Activated CD4-positive, alpha-beta memory T cell treated with anti-CD3 and anti-CD28 coated beads for 36 hours (primary cell): ENCODE measurements around the gene FLT1. TPM values are rescaled to one million over a fixed set of nuclear protein-coding genes. Genes with fewer than 3 reads are reported as not detected.
A peak's percentile ranks its signal among the peaks of the same experiment; 100 is the strongest.

ENCODE experiments used
- CTCF ChIA-PET: fragments of 350-600 bp; sonication (Branson Sonifier 250); formaldehyde crosslinking; loops from one replicate; lab custom pipeline; 2021; ENCODE audit warnings: antibody characterized with exemption, inconsistent platforms; lab: Charles Lee
- POLR2A ChIA-PET: fragments of 350-600 bp; sonication (Branson Sonifier 250); formaldehyde crosslinking; loops from one replicate; lab custom pipeline; 2021; ENCODE audit warnings: antibody characterized with exemption; lab: Charles Lee
- DNase-seq: peaks from one replicate; pipeline ENCODE4 v3.0.0-alpha.2; 2020
- H3K27ac Mint-ChIP-seq: one replicate; pipeline ENCODE4 v1.8.0; 2021; ENCODE audit warnings: mixed read lengths
- H3K27me3 Mint-ChIP-seq: one replicate; pipeline ENCODE4 v1.8.0; 2021; ENCODE audit warnings: mixed read lengths
- H3K36me3 Mint-ChIP-seq: one replicate; pipeline ENCODE4 v1.8.0; 2021; ENCODE audit warnings: mixed read lengths
- H3K4me1 Mint-ChIP-seq: one replicate; pipeline ENCODE4 v1.8.0; 2021; ENCODE audit warnings: low read depth, mixed read lengths
- H3K4me3 Mint-ChIP-seq: one replicate; pipeline ENCODE4 v1.8.0; 2021; ENCODE audit warnings: mild to moderate bottlenecking, mixed read lengths
- H3K9me3 Mint-ChIP-seq: one replicate; pipeline ENCODE4 v1.8.0; 2021; ENCODE audit warnings: mixed read lengths
- intact Hi-C: fragments of 100-400 bp; cut with micrococcal nuclease; formaldehyde crosslinking; loops from one replicate; pipeline ENCODE4 v1.15.1; 2023
- total RNA-seq, 2 experiments: library from RNA; stranded (reverse); gene quantifications; one replicate each; pipeline ENCODE4 v1.2.3, GENCODE V29; 2021

The FLT1 gene
- total RNA-seq, 2 experiments from 2014 or later, result 17.2 to 19.5 TPM

DNA sequence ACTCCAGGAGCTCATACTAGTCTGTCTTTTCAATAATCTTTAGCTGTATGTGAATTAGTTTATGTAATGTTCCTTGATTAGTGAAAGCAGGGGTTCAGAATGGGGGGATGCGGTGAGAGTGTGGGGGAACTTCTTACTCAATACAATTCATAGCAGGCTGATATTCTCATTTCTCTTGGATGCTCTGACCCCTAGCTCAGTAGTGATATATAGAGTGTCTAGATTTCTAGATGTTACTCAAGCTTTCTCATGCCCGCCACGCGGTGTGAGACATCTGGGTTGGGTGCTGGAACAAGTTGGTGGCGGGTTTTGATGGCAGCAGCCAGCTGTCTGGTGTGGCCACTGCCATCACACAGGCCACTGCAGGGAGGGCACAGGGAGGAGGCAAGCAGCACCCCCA lies 39.3 kb upstream of the FLT1 start:
- Mint-ChIP-seq H3K9me3 (no peaks in the 10 kb centered on the region), H3K36me3 (no peaks in the 10 kb centered on the region), H3K27ac (no peak overlapping the region), H3K4me3 (no peak overlapping the region), H3K27me3 (peaks cover 36% of the 10 kb centered on the region), H3K4me1 (peaks cover 8% of the 10 kb centered on the region)
- DNase-seq, result peak; percentile 53
- intact Hi-C loops, result no loop called here
- ChIA-PET CTCF (interaction anchor here (0.8 to 1.2 kb wide), 3 partner anchors 9 to 76 kb away, joined by 3 to 5 read pairs (median 3); no protein-coding TSS in a partner anchor), POLR2A (interaction anchor here (1.3 kb wide), 1 partner anchor 125 kb away, joined by 4 read pairs; the partner anchor contains the start of gene POMP)

DNA sequence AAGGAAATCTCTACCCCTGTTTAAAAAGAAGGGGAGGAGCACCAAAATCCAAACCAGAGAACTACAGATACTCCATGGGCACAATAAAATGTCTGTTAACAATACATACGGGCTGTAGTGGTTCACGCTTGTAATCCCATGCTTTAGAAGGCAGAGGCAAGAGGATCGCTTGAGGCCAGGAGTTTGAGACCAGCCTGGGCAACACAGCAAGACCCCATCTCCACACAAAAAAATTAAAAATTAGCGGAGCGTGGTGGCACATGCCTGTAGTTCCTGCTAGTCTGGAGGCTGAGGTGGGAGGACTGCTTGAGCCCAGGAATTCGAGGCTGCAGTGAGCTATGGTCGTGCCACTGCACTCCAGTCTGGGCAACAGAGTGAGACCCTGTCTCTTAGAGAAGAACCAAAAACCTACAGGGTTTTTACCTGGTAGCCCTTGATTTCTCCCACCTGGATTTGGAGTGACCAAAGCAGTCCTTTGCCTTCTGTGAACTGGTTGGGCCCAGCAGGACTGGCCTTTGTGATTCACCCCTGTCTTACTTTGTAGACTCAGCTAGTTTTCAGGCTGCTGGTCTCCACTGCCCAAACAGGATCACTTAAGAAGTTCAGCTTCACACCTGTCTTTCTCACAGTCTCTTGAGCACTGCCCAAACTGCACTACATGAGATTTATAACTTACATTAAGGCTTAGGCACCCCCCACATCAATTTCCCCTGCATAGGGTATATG lies 38.7 kb upstream of the FLT1 start:
- Mint-ChIP-seq H3K36me3 (no peaks in the 10 kb centered on the region), H3K4me1 (peaks cover 3% of the 10 kb centered on the region), H3K27ac (no peak overlapping the region), H3K9me3 (no peaks in the 10 kb centered on the region), H3K27me3 (peaks cover 39% of the 10 kb centered on the region), H3K4me3 (no peak overlapping the region)
- ChIA-PET POLR2A (interaction anchor here (1.3 kb wide), 1 partner anchor 126 kb away, joined by 4 read pairs; the partner anchor contains the start of gene POMP), CTCF (interaction anchor here (0.8 to 1.2 kb wide), 3 partner anchors 9 to 76 kb away, joined by 3 to 5 read pairs (median 3); no protein-coding TSS in a partner anchor)
- no peak for DNase-seq
- intact Hi-C loops, result no loop called here

DNA sequence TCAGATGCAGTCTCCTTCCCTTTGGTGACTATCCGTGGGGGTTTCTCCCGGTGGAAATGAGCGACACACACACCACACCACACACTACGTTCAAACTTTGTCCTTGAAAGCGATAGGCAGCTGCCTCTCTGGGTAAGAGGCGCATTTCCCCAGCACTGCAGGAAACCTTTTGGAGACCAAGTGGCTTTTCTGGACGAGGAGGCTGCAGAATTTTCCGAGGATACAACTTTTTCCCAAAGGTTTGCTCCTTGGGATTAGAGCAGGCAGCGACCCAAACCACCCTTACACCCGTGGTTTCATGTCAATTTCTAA lies 38.2 kb upstream of the FLT1 start:
- intact Hi-C loops, result no loop called here
- peaks cover 3% of the 10 kb centered on the region for H3K4me1 Mint-ChIP-seq
- no peak overlapping the region for H3K27ac Mint-ChIP-seq
- no peak for DNase-seq
- ChIA-PET CTCF (no interaction called here), POLR2A (no interaction called here)
- peaks cover 39% of the 10 kb centered on the region for H3K27me3 Mint-ChIP-seq
- H3K36me3 Mint-ChIP-seq, result no peaks in the 10 kb centered on the region
- H3K4me3 Mint-ChIP-seq, result peak overlapping the region; percentile 48
- no peaks in the 10 kb centered on the region for H3K9me3 Mint-ChIP-seq

DNA sequence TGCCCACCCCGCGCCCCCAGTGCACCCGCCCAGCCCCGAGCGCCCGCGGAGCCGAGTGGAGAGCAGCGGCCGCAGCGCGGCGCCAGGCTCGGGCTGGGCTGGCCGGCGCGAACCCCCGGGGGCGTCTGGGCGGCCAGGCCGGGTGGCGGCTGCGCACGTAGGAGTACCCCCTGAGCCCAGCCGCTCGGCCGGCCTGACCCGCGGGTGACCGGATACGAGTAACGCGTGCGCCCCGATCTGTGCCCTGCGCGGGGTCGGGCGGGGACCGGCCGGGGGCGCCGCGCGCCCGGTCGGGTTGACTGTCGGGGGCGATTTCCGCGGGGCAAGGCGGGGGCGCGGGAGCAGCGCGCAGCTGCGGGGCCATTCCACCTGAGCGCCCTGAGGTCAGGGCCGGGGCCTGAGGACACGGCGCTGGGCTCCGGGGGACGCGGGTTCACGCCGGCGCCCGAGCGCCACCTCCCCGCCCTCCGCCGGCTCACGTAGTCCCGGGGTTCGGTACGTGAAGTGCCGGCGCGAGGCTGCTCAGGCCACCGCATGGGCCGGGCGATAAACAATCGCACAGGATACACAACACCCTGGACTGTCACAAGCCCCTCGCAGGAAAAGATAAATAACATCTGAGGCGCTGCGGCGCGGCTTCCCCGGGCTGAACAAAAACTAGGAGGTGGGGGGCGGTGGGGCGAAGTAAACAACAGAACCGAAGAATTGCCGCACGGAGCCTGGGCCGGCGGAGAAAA lies 37.6 kb upstream of the FLT1 start:
- Mint-ChIP-seq H3K27me3 (peaks cover 44% of the 10 kb centered on the region), H3K27ac (no peak overlapping the region), H3K9me3 (no peaks in the 10 kb centered on the region), H3K4me3 (peak overlapping the region; percentile 48), H3K4me1 (peaks cover 3% of the 10 kb centered on the region), H3K36me3 (no peaks in the 10 kb centered on the region)
- CTCF ChIA-PET, result no interaction called here
- POLR2A ChIA-PET, result no interaction called here
- intact Hi-C loops, result no loop called here
- DNase-seq, result no peak

DNA sequence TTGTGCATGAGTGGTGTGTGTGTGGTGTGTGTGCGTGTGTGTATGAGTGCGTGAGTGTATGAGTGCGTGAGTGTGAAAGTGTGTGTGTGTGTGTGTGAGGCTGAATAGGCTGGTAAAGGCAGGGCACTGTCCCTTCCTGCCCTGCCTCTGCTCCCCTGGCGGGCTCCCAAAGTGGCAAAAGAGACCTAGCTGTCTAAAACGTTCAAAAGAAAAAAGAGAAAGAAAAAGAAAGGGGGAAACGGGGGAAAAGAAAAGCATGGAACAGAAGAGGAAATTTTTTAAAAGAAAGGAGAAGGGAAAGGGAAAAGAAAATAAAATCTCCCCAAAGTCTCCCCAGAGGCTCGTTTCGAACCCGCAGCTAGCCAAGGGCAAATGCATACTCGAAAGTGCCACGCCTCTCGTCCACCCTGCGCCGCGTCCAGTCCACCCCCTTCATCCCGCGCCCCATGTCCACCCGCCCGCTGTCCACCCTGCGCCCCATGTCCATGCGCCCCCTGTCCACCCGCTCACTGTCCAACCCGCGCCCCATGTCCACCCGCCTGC lies 37.0 kb upstream of the FLT1 start:
- Mint-ChIP-seq H3K4me3 (no peak overlapping the region), H3K4me1 (peaks cover 3% of the 10 kb centered on the region), H3K9me3 (no peaks in the 10 kb centered on the region), H3K27ac (no peak overlapping the region), H3K27me3 (peaks cover 39% of the 10 kb centered on the region), H3K36me3 (no peaks in the 10 kb centered on the region)
- POLR2A ChIA-PET, result no interaction called here
- no peak for DNase-seq
- intact Hi-C loops, result no loop called here
- CTCF ChIA-PET, result no interaction called here

DNA sequence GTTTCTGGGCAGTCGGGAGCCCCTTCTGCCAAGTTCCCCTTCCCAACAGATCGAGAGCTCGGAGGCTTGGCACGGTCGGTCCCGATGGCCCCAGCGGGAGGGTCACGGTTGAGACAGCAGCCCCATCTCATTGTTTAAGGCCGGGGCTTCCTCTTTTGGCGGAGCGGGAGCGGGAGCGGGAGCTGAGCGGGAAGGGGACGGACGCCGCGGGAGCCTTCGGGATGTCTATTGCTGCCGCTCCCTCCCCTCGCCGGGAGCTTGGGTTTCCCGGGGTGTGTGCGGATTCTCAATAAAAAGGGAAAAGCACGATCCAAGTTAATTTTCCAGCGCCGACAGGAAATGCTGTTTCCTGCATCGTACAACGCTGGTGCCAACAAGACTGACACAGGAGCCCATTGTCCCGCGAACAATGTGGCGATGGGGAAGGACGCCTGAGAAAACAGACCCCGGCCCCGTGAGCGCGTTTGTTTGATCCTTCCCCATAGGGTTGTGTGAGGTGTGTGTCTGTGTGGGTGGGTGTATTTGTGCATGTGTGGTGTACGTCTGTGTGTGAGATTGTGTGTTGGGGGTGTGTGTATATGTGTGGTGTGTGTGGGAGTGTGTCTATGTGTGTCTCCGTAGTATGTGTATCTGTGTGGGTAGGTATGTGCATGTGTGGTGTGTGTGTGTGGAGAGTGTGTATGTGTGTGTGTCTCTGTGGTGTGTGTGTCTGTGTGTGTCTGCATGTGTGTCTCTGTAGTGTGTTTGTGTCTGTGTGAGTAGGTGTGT lies 36.3 kb upstream of the FLT1 start:
- no peak overlapping the region for H3K4me3 Mint-ChIP-seq
- H3K27ac Mint-ChIP-seq, result no peak overlapping the region
- H3K9me3 Mint-ChIP-seq, result no peaks in the 10 kb centered on the region
- CTCF ChIA-PET, result no interaction called here
- intact Hi-C loops, result no loop called here
- POLR2A ChIA-PET, result no interaction called here
- H3K36me3 Mint-ChIP-seq, result no peaks in the 10 kb centered on the region
- peaks cover 3% of the 10 kb centered on the region for H3K4me1 Mint-ChIP-seq
- no peak for DNase-seq
- H3K27me3 Mint-ChIP-seq, result peaks cover 39% of the 10 kb centered on the region

GRCh38 chr13:28530729-28531076 lies 35.8 kb upstream of the FLT1 start:
- H3K4me3 Mint-ChIP-seq, result no peak overlapping the region
- no peak overlapping the region for H3K27ac Mint-ChIP-seq
- intact Hi-C loops, result no loop called here
- H3K36me3 Mint-ChIP-seq, result no peaks in the 10 kb centered on the region
- no peaks in the 10 kb centered on the region for H3K9me3 Mint-ChIP-seq
- peaks cover 38% of the 10 kb centered on the region for H3K27me3 Mint-ChIP-seq
- ChIA-PET POLR2A (no interaction called here), CTCF (no interaction called here)
- H3K4me1 Mint-ChIP-seq, result peaks cover 3% of the 10 kb centered on the region
- no peak for DNase-seq

GRCh38 chr13:28529836-28530235 lies 34.9 kb upstream of the FLT1 start:
- intact Hi-C loops, result no loop called here
- POLR2A ChIA-PET, result no interaction called here

DNA sequence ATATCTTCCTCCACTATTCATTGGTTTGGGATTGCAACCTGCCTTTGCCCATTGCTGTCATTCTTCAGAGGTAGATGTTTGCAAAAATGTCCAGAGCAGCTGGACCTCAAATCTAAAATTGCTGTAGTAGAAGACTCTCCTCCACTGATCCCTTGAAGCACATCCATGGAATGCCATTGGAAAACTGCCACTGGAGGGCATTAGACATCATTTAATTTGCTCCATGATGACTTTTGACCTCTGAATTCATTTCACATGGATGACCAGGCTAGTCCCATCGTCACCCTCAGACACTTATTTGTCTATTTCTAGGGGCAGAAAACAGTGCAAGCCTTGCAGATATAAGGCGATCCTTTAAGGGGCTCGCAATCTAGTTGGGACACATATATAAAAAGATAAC lies 33.9 kb upstream of the FLT1 start:
- peaks cover 38% of the 10 kb centered on the region for H3K27me3 Mint-ChIP-seq
- peaks cover 2% of the 10 kb centered on the region for H3K36me3 Mint-ChIP-seq
- no peak overlapping the region for H3K4me3 Mint-ChIP-seq
- H3K4me1 Mint-ChIP-seq, result peaks cover 15% of the 10 kb centered on the region
- H3K27ac Mint-ChIP-seq, result no peak overlapping the region
- no peak for DNase-seq
- ChIA-PET POLR2A (no interaction called here), CTCF (interaction anchor here (0.8 kb wide), 1 partner anchor 108 kb away, joined by 3 read pairs; no protein-coding TSS in a partner anchor)
- intact Hi-C loops, result no loop called here
- peaks cover 2% of the 10 kb centered on the region for H3K9me3 Mint-ChIP-seq

More at GRCh38 chr13:28529836-28530235, 34.9 kb upstream of the FLT1 start:
- Mint-ChIP-seq H3K27me3 (peaks cover 40% of the 10 kb centered on the region), H3K4me3 (no peak overlapping the region), H3K9me3 (no peaks in the 10 kb centered on the region), H3K27ac (no peak overlapping the region), H3K36me3 (no peaks in the 10 kb centered on the region), H3K4me1 (peaks cover 6% of the 10 kb centered on the region)
- DNase-seq, result no peak
- CTCF ChIA-PET, result no interaction called here

GRCh38 chr13:28528388-28528787 lies 33.5 kb upstream of the FLT1 start:
- intact Hi-C loops, result no loop called here
- no peak overlapping the region for H3K4me3 Mint-ChIP-seq
- peaks cover 15% of the 10 kb centered on the region for H3K4me1 Mint-ChIP-seq
- H3K27ac Mint-ChIP-seq, result no peak overlapping the region
- no peak for DNase-seq
- CTCF ChIA-PET, result no interaction called here
- POLR2A ChIA-PET, result no interaction called here
- peaks cover 2% of the 10 kb centered on the region for H3K9me3 Mint-ChIP-seq
- H3K36me3 Mint-ChIP-seq, result peaks cover 2% of the 10 kb centered on the region
- H3K27me3 Mint-ChIP-seq, result peaks cover 34% of the 10 kb centered on the region

DNA sequence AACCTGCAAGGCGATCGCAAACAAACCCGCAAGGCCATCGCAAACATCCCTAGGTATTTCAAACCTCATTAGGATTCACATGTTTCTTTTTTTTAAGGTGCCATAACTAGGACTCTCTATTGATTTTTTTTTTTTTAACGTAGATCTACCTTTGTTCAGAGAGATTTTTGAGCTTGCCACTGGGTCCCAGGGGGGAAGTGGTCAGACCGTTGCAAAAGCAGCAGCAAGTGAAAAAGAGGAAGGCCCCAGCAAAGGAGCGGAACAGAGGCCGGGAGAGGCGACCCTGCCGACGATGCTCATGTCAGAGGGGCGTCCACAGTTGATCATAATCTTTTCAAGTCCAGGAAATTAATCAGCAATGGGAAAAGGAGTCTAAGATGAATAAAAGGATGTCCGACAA lies 32.7 kb upstream of the FLT1 start:
- intact Hi-C loops, result no loop called here
- Mint-ChIP-seq H3K4me3 (no peak overlapping the region), H3K9me3 (peaks cover 2% of the 10 kb centered on the region), H3K4me1 (peaks cover 12% of the 10 kb centered on the region), H3K36me3 (peaks cover 2% of the 10 kb centered on the region), H3K27ac (no peak overlapping the region), H3K27me3 (peaks cover 29% of the 10 kb centered on the region)
- ChIA-PET CTCF (no interaction called here), POLR2A (no interaction called here)
- DNase-seq, result no peak

- ChIA-PET CTCF (no interaction called here), POLR2A (interaction anchor here (0.6 kb wide), 1 partner anchor 514 kb away, joined by 3 read pairs; no protein-coding TSS in a partner anchor)
- intact Hi-C loops, result no loop called here
- H3K9me3 Mint-ChIP-seq, result peaks cover 2% of the 10 kb centered on the region
- no peak for DNase-seq
- H3K27me3 Mint-ChIP-seq, result peaks cover 29% of the 10 kb centered on the region
- H3K36me3 Mint-ChIP-seq, result peaks cover 2% of the 10 kb centered on the region
- H3K4me1 Mint-ChIP-seq, result peaks cover 12% of the 10 kb centered on the region
- no peak overlapping the region for H3K4me3 Mint-ChIP-seq
- no peak overlapping the region for H3K27ac Mint-ChIP-seq
These were observed 31.9 kb upstream of the FLT1 start for GRCh38 chr13:28526876-28527275.
